Measurements from ENCODE around the gene ITGB2.
A peak's percentile ranks its signal among the peaks of the same experiment; 100 is the strongest.

Gene ITGB2

GRCh38 chr21:44850208-44850800 lies 70.4 kb downstream of the ITGB2 start:
- no peak overlapping the region for H3K27ac Mint-ChIP-seq
- peaks cover 38% of the 10 kb centered on the region for H3K36me3 Mint-ChIP-seq (ENCODE audit: low read depth)
- H3K4me3 Mint-ChIP-seq = no peak overlapping the region
- no peaks in the 10 kb centered on the region for H3K27me3 Mint-ChIP-seq (ENCODE audit: low read depth)
- H3K9me3 Mint-ChIP-seq = no peaks in the 10 kb centered on the region
- peaks cover 30% of the 10 kb centered on the region for H3K4me1 Mint-ChIP-seq (ENCODE audit: low read depth)

- Mint-ChIP-seq H3K27ac (no peak overlapping the region), H3K4me3 (no peak overlapping the region), H3K4me1 (ENCODE audit: low read depth) (peaks cover 30% of the 10 kb centered on the region), H3K36me3 (ENCODE audit: low read depth) (peaks cover 31% of the 10 kb centered on the region), H3K27me3 (ENCODE audit: low read depth) (no peaks in the 10 kb centered on the region), H3K9me3 (no peaks in the 10 kb centered on the region)
These were observed 71.0 kb downstream of the ITGB2 start for GRCh38 chr21:44849616-44850130.

- H3K27ac Mint-ChIP-seq = no peak overlapping the region
- no peaks in the 10 kb centered on the region for H3K27me3 Mint-ChIP-seq (ENCODE audit: low read depth)
- no peaks in the 10 kb centered on the region for H3K9me3 Mint-ChIP-seq
- no peak overlapping the region for H3K4me3 Mint-ChIP-seq
- peaks cover 24% of the 10 kb centered on the region for H3K36me3 Mint-ChIP-seq (ENCODE audit: low read depth)
- peaks cover 25% of the 10 kb centered on the region for H3K4me1 Mint-ChIP-seq (ENCODE audit: low read depth)
These were observed 71.7 kb downstream of the ITGB2 start for GRCh38 chr21:44848821-44849521.

- Mint-ChIP-seq H3K9me3 (no peaks in the 10 kb centered on the region), H3K27me3 (ENCODE audit: low read depth) (no peaks in the 10 kb centered on the region), H3K36me3 (ENCODE audit: low read depth) (peaks cover 18% of the 10 kb centered on the region), H3K4me1 (ENCODE audit: low read depth) (peaks cover 22% of the 10 kb centered on the region), H3K27ac (peak overlapping the region; percentile 31), H3K4me3 (no peak overlapping the region)
These were observed 73.2 kb downstream of the ITGB2 start for GRCh38 chr21:44847261-44848056.

- no peaks in the 10 kb centered on the region for H3K9me3 Mint-ChIP-seq
- no peaks in the 10 kb centered on the region for H3K27me3 Mint-ChIP-seq (ENCODE audit: low read depth)
- H3K36me3 Mint-ChIP-seq (ENCODE audit: low read depth) = peaks cover 16% of the 10 kb centered on the region
- H3K4me3 Mint-ChIP-seq = peak overlapping the region; percentile 70
- H3K27ac Mint-ChIP-seq = peak overlapping the region; percentile 75
- peaks cover 14% of the 10 kb centered on the region for H3K4me1 Mint-ChIP-seq (ENCODE audit: low read depth)
These were observed 74.0 kb downstream of the ITGB2 start for GRCh38 chr21:44846485-44847260.

- Mint-ChIP-seq H3K4me1 (ENCODE audit: low read depth) (peaks cover 10% of the 10 kb centered on the region), H3K9me3 (no peaks in the 10 kb centered on the region), H3K27ac (peak overlapping the region; percentile 75), H3K4me3 (peak overlapping the region; percentile 70), H3K36me3 (ENCODE audit: low read depth) (peaks cover 12% of the 10 kb centered on the region), H3K27me3 (ENCODE audit: low read depth) (no peaks in the 10 kb centered on the region)
These were observed 74.5 kb downstream of the ITGB2 start for GRCh38 chr21:44846224-44846484.

GRCh38 chr21:44845418-44846223 lies 75.1 kb downstream of the ITGB2 start:
- H3K36me3 Mint-ChIP-seq (ENCODE audit: low read depth) = peaks cover 7% of the 10 kb centered on the region
- no peaks in the 10 kb centered on the region for H3K27me3 Mint-ChIP-seq (ENCODE audit: low read depth)
- no peaks in the 10 kb centered on the region for H3K9me3 Mint-ChIP-seq
- H3K4me3 Mint-ChIP-seq = peak overlapping the region; percentile 70
- H3K4me1 Mint-ChIP-seq (ENCODE audit: low read depth) = peaks cover 7% of the 10 kb centered on the region
- no peak overlapping the region for H3K27ac Mint-ChIP-seq

- H3K36me3 Mint-ChIP-seq (ENCODE audit: low read depth) = peaks cover 4% of the 10 kb centered on the region
- H3K4me1 Mint-ChIP-seq (ENCODE audit: low read depth) = peaks cover 7% of the 10 kb centered on the region
- H3K27ac Mint-ChIP-seq = no peak overlapping the region
- no peaks in the 10 kb centered on the region for H3K27me3 Mint-ChIP-seq (ENCODE audit: low read depth)
- no peaks in the 10 kb centered on the region for H3K9me3 Mint-ChIP-seq
- H3K4me3 Mint-ChIP-seq = peak overlapping the region; percentile 25
These were observed 76.4 kb downstream of the ITGB2 start for GRCh38 chr21:44844256-44844655.

- H3K27ac Mint-ChIP-seq = no peak overlapping the region
These were observed 77.8 kb downstream of the ITGB2 start for GRCh38 chr21:44842721-44843445.

GRCh38 chr21:44842087-44842486 lies 78.6 kb downstream of the ITGB2 start:
- no peak overlapping the region for H3K4me3 Mint-ChIP-seq
- H3K27me3 Mint-ChIP-seq (ENCODE audit: low read depth) = no peaks in the 10 kb centered on the region
- H3K36me3 Mint-ChIP-seq (ENCODE audit: low read depth) = peaks cover 4% of the 10 kb centered on the region
- peaks cover 7% of the 10 kb centered on the region for H3K4me1 Mint-ChIP-seq (ENCODE audit: low read depth)
- H3K27ac Mint-ChIP-seq = no peak overlapping the region
- no peaks in the 10 kb centered on the region for H3K9me3 Mint-ChIP-seq

More at GRCh38 chr21:44842721-44843445, 77.8 kb downstream of the ITGB2 start:
- no peaks in the 10 kb centered on the region for H3K9me3 Mint-ChIP-seq
- H3K4me1 Mint-ChIP-seq (ENCODE audit: low read depth) = peaks cover 7% of the 10 kb centered on the region
- no peak overlapping the region for H3K4me3 Mint-ChIP-seq
- no peaks in the 10 kb centered on the region for H3K27me3 Mint-ChIP-seq (ENCODE audit: low read depth)
- H3K36me3 Mint-ChIP-seq (ENCODE audit: low read depth) = peaks cover 4% of the 10 kb centered on the region

- Mint-ChIP-seq H3K27me3 (ENCODE audit: low read depth) (no peaks in the 10 kb centered on the region), H3K27ac (no peak overlapping the region), H3K36me3 (ENCODE audit: low read depth) (no peaks in the 10 kb centered on the region), H3K4me3 (no peak overlapping the region), H3K9me3 (no peaks in the 10 kb centered on the region), H3K4me1 (ENCODE audit: low read depth) (no peaks in the 10 kb centered on the region)
These were observed 79.9 kb downstream of the ITGB2 start for GRCh38 chr21:44840771-44841170.

GRCh38 chr21:44838951-44839350 lies 81.7 kb downstream of the ITGB2 start:
- Mint-ChIP-seq H3K9me3 (no peaks in the 10 kb centered on the region), H3K27me3 (ENCODE audit: low read depth) (no peaks in the 10 kb centered on the region), H3K4me3 (no peak overlapping the region), H3K4me1 (ENCODE audit: low read depth) (no peaks in the 10 kb centered on the region), H3K36me3 (ENCODE audit: low read depth) (no peaks in the 10 kb centered on the region), H3K27ac (no peak overlapping the region)
